ENCODE results near the gene DSCAM.

DSCAM gene

GRCh38 chr21:40686526-40686925 lies 160.4 kb downstream of the DSCAM start:
- Mint-ChIP-seq H3K4me3 (no peak overlapping the region), H3K9me3 (peaks cover 1% of the 10 kb centered on the region), H3K27me3 (no peaks in the 10 kb centered on the region), H3K36me3 (ENCODE audit: low read depth) (no peaks in the 10 kb centered on the region), H3K27ac (no peak overlapping the region), H3K4me1 (no peaks in the 10 kb centered on the region)
- ATAC-seq, result no peak
- no peak for DNase-seq

GRCh38 chr21:40685141-40685540 lies 161.8 kb downstream of the DSCAM start:
- DNase-seq (no peak), ATAC-seq (no peak)
- Mint-ChIP-seq H3K36me3 (ENCODE audit: low read depth) (no peaks in the 10 kb centered on the region), H3K9me3 (peaks cover 3% of the 10 kb centered on the region), H3K27me3 (no peaks in the 10 kb centered on the region), H3K4me1 (no peaks in the 10 kb centered on the region), H3K4me3 (no peak overlapping the region), H3K27ac (no peak overlapping the region)

GRCh38 chr21:40684726-40685125 lies 162.2 kb downstream of the DSCAM start:
- H3K4me1 Mint-ChIP-seq, result no peaks in the 10 kb centered on the region
- DNase-seq (no peak), ATAC-seq (no peak)
- no peak overlapping the region for H3K4me3 Mint-ChIP-seq
- no peaks in the 10 kb centered on the region for H3K36me3 Mint-ChIP-seq (ENCODE audit: low read depth)
- peaks cover 3% of the 10 kb centered on the region for H3K9me3 Mint-ChIP-seq
- H3K27ac Mint-ChIP-seq, result no peak overlapping the region
- no peaks in the 10 kb centered on the region for H3K27me3 Mint-ChIP-seq

- Mint-ChIP-seq H3K27me3 (no peaks in the 10 kb centered on the region), H3K9me3 (peaks cover 3% of the 10 kb centered on the region), H3K4me1 (no peaks in the 10 kb centered on the region), H3K27ac (no peak overlapping the region), H3K4me3 (no peak overlapping the region), H3K36me3 (ENCODE audit: low read depth) (no peaks in the 10 kb centered on the region)
- ATAC-seq, result no peak
- DNase-seq, result no peak
These were observed 163.6 kb downstream of the DSCAM start for GRCh38 chr21:40683349-40683748.

- H3K36me3 Mint-ChIP-seq (ENCODE audit: low read depth), result no peaks in the 10 kb centered on the region
- ATAC-seq (no peak), DNase-seq (no peak)
- no peaks in the 10 kb centered on the region for H3K4me1 Mint-ChIP-seq
- H3K4me3 Mint-ChIP-seq, result no peak overlapping the region
- peaks cover 3% of the 10 kb centered on the region for H3K9me3 Mint-ChIP-seq
- H3K27ac Mint-ChIP-seq, result no peak overlapping the region
- peaks cover 2% of the 10 kb centered on the region for H3K27me3 Mint-ChIP-seq
These were observed 165.6 kb downstream of the DSCAM start for GRCh38 chr21:40681164-40681859.

- no peak overlapping the region for H3K27ac Mint-ChIP-seq
- ATAC-seq (no peak), DNase-seq (no peak)
- peaks cover 2% of the 10 kb centered on the region for H3K27me3 Mint-ChIP-seq
- H3K4me3 Mint-ChIP-seq, result no peak overlapping the region
- peaks cover 3% of the 10 kb centered on the region for H3K9me3 Mint-ChIP-seq
- H3K4me1 Mint-ChIP-seq, result no peaks in the 10 kb centered on the region
- H3K36me3 Mint-ChIP-seq (ENCODE audit: low read depth), result no peaks in the 10 kb centered on the region
These were observed 166.6 kb downstream of the DSCAM start for GRCh38 chr21:40680311-40680710.

GRCh38 chr21:40678681-40679284 lies 168.2 kb downstream of the DSCAM start:
- H3K9me3 Mint-ChIP-seq, result peaks cover 3% of the 10 kb centered on the region
- no peaks in the 10 kb centered on the region for H3K4me1 Mint-ChIP-seq
- no peaks in the 10 kb centered on the region for H3K36me3 Mint-ChIP-seq (ENCODE audit: low read depth)
- DNase-seq (no peak), ATAC-seq (no peak)
- H3K27me3 Mint-ChIP-seq, result peaks cover 2% of the 10 kb centered on the region
- H3K4me3 Mint-ChIP-seq, result no peak overlapping the region
- no peak overlapping the region for H3K27ac Mint-ChIP-seq

GRCh38 chr21:40675017-40675416 lies 171.9 kb downstream of the DSCAM start:
- H3K4me3 Mint-ChIP-seq, result no peak overlapping the region
- ATAC-seq, result no peak
- no peaks in the 10 kb centered on the region for H3K36me3 Mint-ChIP-seq (ENCODE audit: low read depth)
- peaks cover 2% of the 10 kb centered on the region for H3K27me3 Mint-ChIP-seq
- DNase-seq, result no peak
- no peaks in the 10 kb centered on the region for H3K4me1 Mint-ChIP-seq
- no peaks in the 10 kb centered on the region for H3K9me3 Mint-ChIP-seq
- no peak overlapping the region for H3K27ac Mint-ChIP-seq

GRCh38 chr21:40672602-40673001 lies 174.4 kb downstream of the DSCAM start:
- DNase-seq, result no peak
- Mint-ChIP-seq H3K4me3 (no peak overlapping the region), H3K27ac (no peak overlapping the region), H3K27me3 (peaks cover 2% of the 10 kb centered on the region), H3K36me3 (ENCODE audit: low read depth) (no peaks in the 10 kb centered on the region), H3K9me3 (no peaks in the 10 kb centered on the region), H3K4me1 (no peaks in the 10 kb centered on the region)
- ATAC-seq, result no peak

- Mint-ChIP-seq H3K4me1 (no peaks in the 10 kb centered on the region), H3K27me3 (no peaks in the 10 kb centered on the region)
These were observed 175.2 kb downstream of the DSCAM start for GRCh38 chr21:40671716-40672115.

GRCh38 chr21:40668555-40669275 lies 178.2 kb downstream of the DSCAM start:
- Mint-ChIP-seq H3K9me3 (no peaks in the 10 kb centered on the region), H3K4me1 (no peaks in the 10 kb centered on the region), H3K27ac (no peak overlapping the region), H3K27me3 (no peaks in the 10 kb centered on the region), H3K4me3 (no peak overlapping the region), H3K36me3 (ENCODE audit: low read depth) (no peaks in the 10 kb centered on the region)
- ATAC-seq (no peak), DNase-seq (no peak)

More at GRCh38 chr21:40671716-40672115, 175.2 kb downstream of the DSCAM start:
- DNase-seq (no peak), ATAC-seq (no peak)
- no peak overlapping the region for H3K4me3 Mint-ChIP-seq
- H3K9me3 Mint-ChIP-seq, result no peaks in the 10 kb centered on the region
- no peaks in the 10 kb centered on the region for H3K36me3 Mint-ChIP-seq (ENCODE audit: low read depth)
- no peak overlapping the region for H3K27ac Mint-ChIP-seq

GRCh38 chr21:40667967-40668366 lies 179.0 kb downstream of the DSCAM start:
- no peak overlapping the region for H3K4me3 Mint-ChIP-seq
- peaks cover 2% of the 10 kb centered on the region for H3K9me3 Mint-ChIP-seq
- no peaks in the 10 kb centered on the region for H3K36me3 Mint-ChIP-seq (ENCODE audit: low read depth)
- H3K27ac Mint-ChIP-seq, result no peak overlapping the region
- H3K27me3 Mint-ChIP-seq, result peaks cover under 1% of the 10 kb centered on the region
- DNase-seq (no peak), ATAC-seq (no peak)
- no peaks in the 10 kb centered on the region for H3K4me1 Mint-ChIP-seq

- Mint-ChIP-seq H3K36me3 (ENCODE audit: low read depth) (no peaks in the 10 kb centered on the region), H3K4me3 (no peak overlapping the region), H3K9me3 (peaks cover 4% of the 10 kb centered on the region), H3K27me3 (peaks cover 2% of the 10 kb centered on the region), H3K27ac (no peak overlapping the region), H3K4me1 (no peaks in the 10 kb centered on the region)
- ATAC-seq (peak; percentile 40), DNase-seq (no peak)
These were observed 184.1 kb downstream of the DSCAM start for GRCh38 chr21:40662889-40663288.

GRCh38 chr21:40660461-40660860 lies 186.5 kb downstream of the DSCAM start:
- Mint-ChIP-seq H3K36me3 (ENCODE audit: low read depth) (no peaks in the 10 kb centered on the region), H3K4me1 (no peaks in the 10 kb centered on the region), H3K9me3 (peaks cover 12% of the 10 kb centered on the region), H3K27ac (no peak overlapping the region), H3K27me3 (peaks cover 2% of the 10 kb centered on the region), H3K4me3 (no peak overlapping the region)
- ATAC-seq (no peak), DNase-seq (no peak)

GRCh38 chr21:40658311-40658710 lies 188.6 kb downstream of the DSCAM start:
- Mint-ChIP-seq H3K27ac (no peak overlapping the region), H3K27me3 (peaks cover 2% of the 10 kb centered on the region), H3K9me3 (peaks cover 16% of the 10 kb centered on the region), H3K4me3 (no peak overlapping the region), H3K4me1 (no peaks in the 10 kb centered on the region), H3K36me3 (ENCODE audit: low read depth) (no peaks in the 10 kb centered on the region)
- ATAC-seq (no peak), DNase-seq (no peak)

Measured in activated naive CD8-positive, alpha-beta T cell treated with anti-CD3 and anti-CD28 coated beads, Interleukin-2, amount 50 U/mL, for 24 hours (primary cell).